PC-3 (cell line): ENCODE data around the gene TEX51. TPM values are rescaled to one million over a fixed set of nuclear protein-coding genes. Genes with fewer than 3 reads are reported as not detected.

Experiments
- ATAC-seq: fragments of 200-7000 bp; cut with Tn5 transposase; 2 replicates; pipeline ENCODE4 v1.9.1; 2020; ENCODE audit warnings: mild to moderate bottlenecking, moderate library complexity
- BruUV-seq: library from RNA; stranded (reverse); fragments of 400-500 nt; replicated peaks from 2 replicates; lab custom pipeline; 2021; lab: Mats Ljungman, UMichigan
- CTCF ChIA-PET: fragments of 300-600 bp; sonication (Branson Sonifier 250); formaldehyde crosslinking; loops from one replicate; lab custom pipeline; 2022; ENCODE audit warnings: antibody characterized with exemption; lab: Charles Lee
- POLR2A ChIA-PET: fragments of 300-600 bp; sonication (Branson Sonifier 250); formaldehyde crosslinking; loops from one replicate; lab custom pipeline; 2022; ENCODE audit warnings: antibody characterized with exemption; ENCODE audit not compliant: unreplicated experiment; lab: Charles Lee
- DNase-seq: peaks from one replicate; pipeline ENCODE4 v3.0.0-alpha.2; 2015
- H2AFZ ChIP-seq: fragments of 300-600 bp; sonication (generic); 2 replicates; pipeline ENCODE4 v1.6.0; 2016; ENCODE audit warnings: antibody characterized with exemption, low read length
- H3F3A ChIP-seq: fragments of 300-600 bp; sonication (generic); one replicate; pipeline ENCODE4 v1.6.0; 2017; ENCODE audit warnings: antibody characterized with exemption, low read length, control low read depth, mild to moderate bottlenecking; ENCODE audit not compliant: unreplicated experiment
- H3K27ac ChIP-seq: fragments of 300-600 bp; sonication (generic); 2 replicates; pipeline ENCODE4 v1.5.1; 2016; ENCODE audit warnings: mild to moderate bottlenecking, low read length
- H3K27me3 ChIP-seq: fragments of 300-600 bp; sonication (generic); 2 replicates; pipeline ENCODE4 v1.6.1; 2016; ENCODE audit warnings: low read length, mixed read lengths
- H3K36me3 ChIP-seq: fragments of 300-600 bp; sonication (generic); 2 replicates; pipeline ENCODE4 v1.6.1; 2016; ENCODE audit warnings: low read depth, mixed run types, low read length, mixed read lengths
- H3K4me1 ChIP-seq: fragments of 300-600 bp; sonication (generic); 2 replicates; pipeline ENCODE4 v1.5.1; 2016; ENCODE audit warnings: low read length; ENCODE audit not compliant: insufficient read depth
- H3K4me2 ChIP-seq: fragments of 300-600 bp; sonication (generic); 2 replicates; pipeline ENCODE4 v1.6.0; 2016; ENCODE audit warnings: low read length
- H3K4me3 ChIP-seq: fragments of 300-600 bp; sonication (generic); 2 replicates; pipeline ENCODE4 v1.5.1; 2016; ENCODE audit warnings: mild to moderate bottlenecking, low read length, mixed read lengths
- H3K79me2 ChIP-seq: fragments of 300-600 bp; sonication (generic); 2 replicates; pipeline ENCODE4 v1.6.1; 2017; ENCODE audit warnings: low read length, mixed read lengths
- H3K9ac ChIP-seq: fragments of 300-600 bp; sonication (generic); 2 replicates; pipeline ENCODE4 v1.6.0; 2016; ENCODE audit warnings: mild to moderate bottlenecking, low read length
- H3K9me2 ChIP-seq: fragments of 300-600 bp; sonication (generic); replicated peaks from 2 replicates; pipeline ENCODE4 v1.6.1; 2016; ENCODE audit warnings: mixed run types, low read length, mixed read lengths
- H3K9me3 ChIP-seq: fragments of 300-600 bp; sonication (generic); 2 replicates; pipeline ENCODE4 v1.6.1; 2016; ENCODE audit warnings: low read length, mixed read lengths
- H4K20me1 ChIP-seq: fragments of 300-600 bp; sonication (generic); 2 replicates; pipeline ENCODE4 v1.6.1; 2016; ENCODE audit warnings: low read length, mixed read lengths
- CTCF ChIP-seq: fragments of 300-600 bp; sonication (generic); conservative IDR thresholded peaks from 2 replicates; pipeline ENCODE4 v1.5.1; 2017; ENCODE audit warnings: antibody characterized with exemption, low read depth, mild to moderate bottlenecking, low read length
- EZH2 ChIP-seq: fragments of 300-600 bp; sonication (generic); IDR thresholded peaks from one replicate; pipeline ENCODE4 v1.6.1; 2017; ENCODE audit warnings: antibody characterized with exemption, mild to moderate bottlenecking, low read length; ENCODE audit not compliant: unreplicated experiment
- EZH2phosphoT487 ChIP-seq: fragments of 300-600 bp; sonication (generic); IDR thresholded peaks from 2 replicates; pipeline ENCODE4 v1.6.1; 2018; ENCODE audit warnings: mild to moderate bottlenecking, antibody characterized with exemption, low read length, borderline replicate concordance
- intact Hi-C: fragments of 100-400 bp; cut with micrococcal nuclease; formaldehyde crosslinking; loops from 2 replicates; pipeline ENCODE4 v1.9.0; 2023
- total RNA-seq: library from RNA; depleted of rRNA; stranded (reverse); fragments of >200 nt; gene quantifications from 2 replicates; pipeline ENCODE4 v1.2.3, GENCODE V29; 2014

The TEX51 gene
- total RNA-seq, 1 experiment from 2014 or later, result not detected

GRCh38 chr2:126876631-126877030, 22.1 kb upstream of the TEX51 start:
- ChIA-PET CTCF (no interaction called here), POLR2A (no interaction called here)
- Histone ChIP-seq H3K9me3 (0 out of 2 replicates have a peak, but pooled peaks cover 3% of the 10 kb centered on the region), H3K79me2 (no peaks in the 10 kb centered on the region), H4K20me1 (no peaks in the 10 kb centered on the region), H3K4me1 (no peaks in the 10 kb centered on the region), H3K4me2 (no peak overlapping the region), H3K9ac (no peak overlapping the region), H3K9me2 (no peaks in the 10 kb centered on the region), H3K27ac (no peak overlapping the region), H3K27me3 (peaks cover 28% of the 10 kb centered on the region), H3K4me3 (no peak overlapping the region), H2AFZ (no peak overlapping the region), H3K36me3 (no peaks in the 10 kb centered on the region), H3F3A (no peaks in the 10 kb centered on the region)
- no peak for ATAC-seq
- no TSS peak for BruUV-seq
- no peak for DNase-seq
- TF ChIP-seq CTCF, result no peak
- intact Hi-C loops, result no loop called here

- Histone ChIP-seq H3K9me2 (no peaks in the 10 kb centered on the region), H3K9me3 (0 out of 2 replicates have a peak, but pooled peaks cover 3% of the 10 kb centered on the region), H2AFZ (no peak overlapping the region), H4K20me1 (no peaks in the 10 kb centered on the region), H3K79me2 (no peaks in the 10 kb centered on the region), H3K4me1 (no peaks in the 10 kb centered on the region), H3K27ac (no peak overlapping the region), H3K36me3 (no peaks in the 10 kb centered on the region), H3K4me2 (no peak overlapping the region), H3K27me3 (peaks cover 32% of the 10 kb centered on the region), H3F3A (no peaks in the 10 kb centered on the region), H3K9ac (no peak overlapping the region), H3K4me3 (no peak overlapping the region)
- POLR2A ChIA-PET, result no interaction called here
- no peak for DNase-seq
- TF ChIP-seq EZH2phosphoT487 (no peak), EZH2 (no peak), CTCF (no peak)
- BruUV-seq, result no TSS peak
- intact Hi-C loops, result no loop called here
- ATAC-seq, result no peak
- CTCF ChIA-PET, result no interaction called here
Observed at GRCh38 chr2:126877041-126877440, 21.6 kb upstream of the TEX51 start.

GRCh38 chr2:126877861-126878565, 20.7 kb upstream of the TEX51 start:
- H3K9me3 ChIP-seq, result 0 out of 2 replicates have a peak, but pooled peaks cover 3% of the 10 kb centered on the region
- BruUV-seq, result no TSS peak
- H2AFZ ChIP-seq, result no peak overlapping the region
- no peaks in the 10 kb centered on the region for H3K4me1 ChIP-seq
- H3K4me3 ChIP-seq, result no peak overlapping the region
- no peaks in the 10 kb centered on the region for H3K36me3 ChIP-seq
- H3F3A ChIP-seq, result no peaks in the 10 kb centered on the region
- no peak overlapping the region for H3K27ac ChIP-seq
- intact Hi-C loops, result no loop called here
- H3K79me2 ChIP-seq, result no peaks in the 10 kb centered on the region
- ChIA-PET CTCF (no interaction called here), POLR2A (no interaction called here)
- no peaks in the 10 kb centered on the region for H3K9me2 ChIP-seq
- H3K4me2 ChIP-seq, result no peak overlapping the region
- DNase-seq (no peak), ATAC-seq (no peak)
- no peak overlapping the region for H3K9ac ChIP-seq
- TF ChIP-seq CTCF (no peak), EZH2 (no peak), EZH2phosphoT487 (no peak)
- no peaks in the 10 kb centered on the region for H4K20me1 ChIP-seq
- H3K27me3 ChIP-seq, result peaks cover 33% of the 10 kb centered on the region
